Endothelial cell of umbilical vein (primary cell): ENCODE data around the gene LAIR2. TPM values are rescaled to one million over a fixed set of nuclear protein-coding genes. Genes with fewer than 3 reads are reported as not detected.

Source experiments
- BruUV-seq: library from RNA; stranded (reverse); fragments of 400-500 nt; replicated peaks from 2 replicates; lab custom pipeline; 2021; lab: Mats Ljungman, UMichigan
- CTCF ChIA-PET: fragments of 300-600, 350-600 bp; sonication (Branson Sonifier 250); formaldehyde crosslinking; loops from one replicate; lab custom pipeline; 2021; ENCODE audit warnings: antibody characterized with exemption, inconsistent platforms; lab: Charles Lee
- POLR2A ChIA-PET: fragments of 300-600, 350-600 bp; sonication (Branson Sonifier 250); formaldehyde crosslinking; loops from one replicate; lab custom pipeline; 2021; ENCODE audit warnings: antibody characterized with exemption, inconsistent platforms; lab: Charles Lee
- DNase-seq: peaks from one replicate; pipeline ENCODE4 v3.0.0-alpha.2; 2011; ENCODE audit warnings: low read depth, low spot score
- FAIRE-seq: peaks from 2 replicates; lab custom pipeline; 2011; peaks lifted over from hg19 to GRCh38; lab: Jason Lieb, UNC
- H2AFZ ChIP-seq: 2 replicates; pipeline ENCODE4 v1.6.0; 2012; ENCODE audit warnings: low read depth, low read length, control low read depth, inconsistent platforms
- H3K27ac ChIP-seq: 2 replicates; pipeline ENCODE4 v1.5.1; 2011; ENCODE audit warnings: low read depth, mild to moderate bottlenecking, control low read depth, low read length, moderate library complexity; ENCODE audit not compliant: insufficient read depth
- H3K27me3 ChIP-seq, 2 experiments: 2 replicates each; pipeline versions ENCODE4 v1.6.0 to v1.6.1; 2011; ENCODE audit warnings: low read length in 2 of 2, mixed read lengths in 1 of 2; ENCODE audit not compliant: control insufficient read depth in 2 of 2, insufficient read depth in 2 of 2
- H3K36me3 ChIP-seq, 2 experiments: 2 replicates in 1 of 2; 3 replicates in 1 of 2; pipeline ENCODE4 v1.5.1; 2011; ENCODE audit warnings: low read length in 2 of 2, mild to moderate bottlenecking in 1 of 2, moderate library complexity in 1 of 2; ENCODE audit not compliant: control insufficient read depth in 2 of 2, insufficient read depth in 2 of 2; ENCODE audit errors: extremely low read depth in 1 of 2
- H3K4me1 ChIP-seq: 3 replicates; pipeline ENCODE4 v1.5.1; 2011; ENCODE audit warnings: mild to moderate bottlenecking, low read length; ENCODE audit not compliant: control insufficient read depth, insufficient read depth; ENCODE audit errors: extremely low read depth
- H3K4me2 ChIP-seq: 2 replicates; pipeline ENCODE4 v1.6.1; 2011; ENCODE audit warnings: low read length, control low read depth, mixed read lengths; ENCODE audit not compliant: insufficient read depth
- H3K4me3 ChIP-seq, 3 experiments: fragments of 200-600 bp in 1 of 3; sonication (generic), shearing (Covaris generic) in 1 of 3; replicated peaks in 1 of 3; 2 replicates each; pipeline ENCODE4 v1.5.1; 2011 to 2016; ENCODE audit warnings: control low read depth in 3 of 3, low read length in 3 of 3, mild to moderate bottlenecking in 2 of 3, inconsistent platforms in 1 of 3, low read depth in 1 of 3, moderate library complexity in 1 of 3; ENCODE audit not compliant: insufficient read depth in 1 of 3
- H3K79me2 ChIP-seq: 2 replicates; pipeline ENCODE4 v1.6.0; 2012; ENCODE audit warnings: low read length, inconsistent platforms; ENCODE audit not compliant: control insufficient read depth, insufficient read depth
- H3K9ac ChIP-seq: replicated peaks from 2 replicates; pipeline ENCODE3; 2011; ENCODE audit warnings: low read length, control low read depth; ENCODE audit not compliant: insufficient read depth; ENCODE audit errors: extremely low read depth
- H3K9me1 ChIP-seq: replicated peaks from 3 replicates; pipeline ENCODE4 v1.6.0; 2011; ENCODE audit warnings: mild to moderate bottlenecking, low read length; ENCODE audit not compliant: control insufficient read depth, insufficient read depth; ENCODE audit errors: extremely low read depth
- H3K9me3 ChIP-seq: replicated peaks from 2 replicates; pipeline ENCODE4 v1.5.1; 2012; ENCODE audit warnings: low read length, inconsistent platforms; ENCODE audit not compliant: control insufficient read depth, insufficient read depth
- H4K20me1 ChIP-seq: replicated peaks from 2 replicates; pipeline ENCODE3; 2011; ENCODE audit warnings: mild to moderate bottlenecking, low read length; ENCODE audit not compliant: control insufficient read depth, insufficient read depth; ENCODE audit errors: extremely low read depth
- CTCF ChIP-seq, 2 donors: IDR thresholded peaks; 1 replicate in 1 of 2; 2 replicates in 1 of 2; pipeline ENCODE4 v1.5.1; 2011; ENCODE audit warnings: low read length in 2 of 2, mild to moderate bottlenecking in 2 of 2, moderate library complexity in 2 of 2, control low read depth in 1 of 2, inconsistent platforms in 1 of 2, low read depth in 1 of 2; ENCODE audit not compliant: insufficient read depth in 1 of 2; ENCODE audit errors: extremely low read depth in 1 of 2
- EZH2 ChIP-seq: IDR thresholded peaks from 2 replicates; pipeline ENCODE4 v1.6.1; 2012; ENCODE audit warnings: borderline replicate concordance, low read depth, mild to moderate bottlenecking, moderate library complexity, low read length, inconsistent platforms; ENCODE audit not compliant: severe bottlenecking
- FOS ChIP-seq: IDR thresholded peaks from 2 replicates; pipeline ENCODE4 v1.6.1; 2011; ENCODE audit warnings: mild to moderate bottlenecking, low read length, moderate library complexity, borderline replicate concordance; ENCODE audit not compliant: insufficient read depth
- GATA2 ChIP-seq: IDR thresholded peaks from 2 replicates; pipeline ENCODE4 v1.7.0; 2011; ENCODE audit warnings: low read depth, mild to moderate bottlenecking, moderate library complexity, mixed read lengths, low read length; ENCODE audit not compliant: insufficient read length, insufficient read depth
- JUN ChIP-seq: IDR thresholded peaks from 2 replicates; pipeline ENCODE4 v1.6.1; 2011; ENCODE audit warnings: borderline replicate concordance, low read depth; ENCODE audit not compliant: insufficient read length, insufficient read depth
- MAX ChIP-seq: IDR thresholded peaks from 2 replicates; pipeline ENCODE4 v1.6.1; 2011; ENCODE audit not compliant: insufficient read depth, insufficient read length
- MYC ChIP-seq: IDR thresholded peaks from one replicate; pipeline ENCODE4 v1.6.1; 2011; ENCODE audit warnings: mild to moderate bottlenecking, low read depth, low read length
- POLR2AphosphoS5 ChIP-seq: IDR thresholded peaks from 2 replicates; pipeline ENCODE4 v1.6.1; 2012; ENCODE audit warnings: low read depth, mild to moderate bottlenecking, control low read depth, low read length, moderate library complexity; ENCODE audit not compliant: insufficient read depth
- dilution Hi-C: fragments of 300-500 bp; cut with MboI; formaldehyde crosslinking; loops from one replicate; pipeline ENCODE4 v1.15.0; 2019; ENCODE audit warnings: low sequenced_read_pairs; ENCODE audit not compliant: extremely low pct_ligation_motif_present
- intact Hi-C: fragments of 100-400 bp; cut with micrococcal nuclease; formaldehyde crosslinking; loops from one replicate; pipeline ENCODE4 v1.10.0; 2022
- polyA plus RNA-seq, 4 experiments: library from polyadenylated mRNA; depleted of rRNA in 3 of 4; stranded (reverse) in 3 of 4; unstranded in 1 of 4; fragments of >200 nt; gene quantifications; 2 replicates each; pipeline versions ENCODE4 v1.2.1 to v1.2.3, GENCODE V29; 2011 to 2012; ENCODE audit warnings: missing spikeins in 1 of 4
- total RNA-seq: library from RNA; stranded (reverse); gene quantifications from 2 replicates; pipeline ENCODE4 v1.2.3, GENCODE V29; 2021

Gene LAIR2
- total and polyA plus RNA-seq, 2 donors (not counting 3 experiments of a cell fraction or from before 2014, with no cell fraction given), result not detected

GRCh38 chr19:54475706-54476105 is 26.9 kb upstream of the LAIR2 start:
- no peak for TF ChIP-seq MAX
- TF ChIP-seq MYC, result no peak
- no peak for TF ChIP-seq GATA2
- no peak for TF ChIP-seq EZH2
- no peak for TF ChIP-seq POLR2AphosphoS5
- no peak for TF ChIP-seq FOS
- TF ChIP-seq JUN, result no peak
- TF ChIP-seq CTCF (IDR thresholded peaks at IDR 0.05; ENCODE audit: extremely low read depth in 1 of 2, insufficient read depth in 1 of 2, low read depth in 1 of 2, low read length in 2 of 2), result no peak
- H3K27ac ChIP-seq, result no peak overlapping the region
- POLR2A ChIA-PET, result no interaction called here
- intact Hi-C loops, result no loop called here
- no peaks in the 10 kb centered on the region for H3K9me3 ChIP-seq
- no peaks in the 10 kb centered on the region for H3K9me1 ChIP-seq
- no TSS peak for BruUV-seq
- peaks cover 1% of the 10 kb centered on the region for H3K79me2 ChIP-seq
- peaks cover 18% of the 10 kb centered on the region for H3K4me1 ChIP-seq
- dilution Hi-C loops, result no loop called here
- H2AFZ ChIP-seq, result no peak overlapping the region
- no peaks in the 10 kb centered on the region for H3K36me3 ChIP-seq
- H4K20me1 ChIP-seq, result no peaks in the 10 kb centered on the region
- no peak overlapping the region for H3K4me3 ChIP-seq
- no peak overlapping the region for H3K9ac ChIP-seq
- DNase-seq, result no peak
- CTCF ChIA-PET, result interaction anchor here (1.1 kb wide), 1 partner anchor 201 kb away, joined by 3 read pairs; no protein-coding TSS in a partner anchor
- H3K4me2 ChIP-seq, result no peak overlapping the region
- FAIRE-seq, result no peak
- no peaks in the 10 kb centered on the region for H3K27me3 ChIP-seq
